SJCRH30 (cell line): ENCODE data around the gene MAD1L1. TPM values are rescaled to one million over a fixed set of nuclear protein-coding genes. Genes with fewer than 3 reads are reported as not detected.

Source experiments
- DNase-seq, 2 experiments: peaks; one replicate each; pipeline ENCODE4 v3.0.0-alpha.2; 2015 to 2020
- H3K27ac ChIP-seq: fragments of 250-450 bp; sonication (Bioruptor Pico); 2 replicates; pipeline ENCODE4 v1.5.1; 2020; ENCODE audit warnings: mild to moderate bottlenecking, moderate library complexity
- H3K27me3 ChIP-seq: fragments of 250-450 bp; sonication (Bioruptor Pico); 2 replicates; pipeline ENCODE4 v1.5.1; 2020; ENCODE audit warnings: mild to moderate bottlenecking, moderate library complexity
- H3K36me3 ChIP-seq: fragments of 250-450 bp; sonication (Bioruptor Pico); 2 replicates; pipeline ENCODE4 v1.5.1; 2020; ENCODE audit warnings: mild to moderate bottlenecking, moderate library complexity
- H3K4me1 ChIP-seq: fragments of 250-450 bp; sonication (Bioruptor Pico); 2 replicates; pipeline ENCODE4 v1.5.1; 2020; ENCODE audit warnings: mild to moderate bottlenecking, moderate library complexity
- H3K4me3 ChIP-seq: fragments of 250-450 bp; sonication (Bioruptor Pico); 2 replicates; pipeline ENCODE4 v1.5.1; 2020; ENCODE audit warnings: mild to moderate bottlenecking, moderate library complexity
- H3K9me3 ChIP-seq: fragments of 250-450 bp; sonication (Bioruptor Pico); replicated peaks from 2 replicates; pipeline ENCODE4 v1.5.1; 2020; ENCODE audit warnings: mild to moderate bottlenecking, moderate library complexity
- total RNA-seq: library from RNA; depleted of rRNA; stranded (reverse); fragments of >200 nt; shearing (Covaris generic); gene quantifications from 2 replicates; pipeline ENCODE4 v1.2.3, GENCODE V29; 2014

The MAD1L1 gene
- total RNA-seq, 1 experiment from 2014 or later: 31.5 TPM

- Histone ChIP-seq H3K27ac (peak overlapping the region; percentile 1; the same call in 1 of the 2 replicates), H3K4me1 (peaks cover 28% of the 10 kb centered on the region)
Observed at GRCh38 chr7:2079332-2080059, 153.2 kb downstream of the MAD1L1 start.

GRCh38 chr7:2078899-2079298 lies 153.8 kb downstream of the MAD1L1 start:
- H3K27ac ChIP-seq: no peak overlapping the region
- no peaks in the 10 kb centered on the region for H3K36me3 ChIP-seq
- no peak for DNase-seq
- H3K4me1 ChIP-seq: peaks cover 28% of the 10 kb centered on the region
- no peak overlapping the region for H3K4me3 ChIP-seq
- H3K9me3 ChIP-seq: no peaks in the 10 kb centered on the region
- no peaks in the 10 kb centered on the region for H3K27me3 ChIP-seq

More at GRCh38 chr7:2079332-2080059, 153.2 kb downstream of the MAD1L1 start:
- DNase-seq: peak; percentile 61 to 81
- H3K27me3 ChIP-seq: no peaks in the 10 kb centered on the region
- no peaks in the 10 kb centered on the region for H3K36me3 ChIP-seq
- H3K4me3 ChIP-seq: no peak overlapping the region
- H3K9me3 ChIP-seq: no peaks in the 10 kb centered on the region

GRCh38 chr7:2076649-2077064 lies 156.1 kb downstream of the MAD1L1 start:
- no peaks in the 10 kb centered on the region for H3K9me3 ChIP-seq
- no peak for DNase-seq
- H3K4me1 ChIP-seq: peaks cover 15% of the 10 kb centered on the region
- H3K4me3 ChIP-seq: no peak overlapping the region
- no peaks in the 10 kb centered on the region for H3K36me3 ChIP-seq
- H3K27ac ChIP-seq: no peak overlapping the region
- H3K27me3 ChIP-seq: no peaks in the 10 kb centered on the region

GRCh38 chr7:2075811-2076210 lies 156.9 kb downstream of the MAD1L1 start:
- no peak overlapping the region for H3K27ac ChIP-seq
- no peaks in the 10 kb centered on the region for H3K36me3 ChIP-seq
- H3K27me3 ChIP-seq: no peaks in the 10 kb centered on the region
- no peak overlapping the region for H3K4me3 ChIP-seq
- H3K4me1 ChIP-seq: peaks cover 12% of the 10 kb centered on the region; the same call in 1 of the 2 replicates
- no peak for DNase-seq
- H3K9me3 ChIP-seq: no peaks in the 10 kb centered on the region

- Histone ChIP-seq H3K27me3 (no peaks in the 10 kb centered on the region), H3K4me3 (no peak overlapping the region), H3K36me3 (no peaks in the 10 kb centered on the region), H3K27ac (no peak overlapping the region), H3K4me1 (peaks cover 8% of the 10 kb centered on the region; the same call in 1 of the 2 replicates), H3K9me3 (no peaks in the 10 kb centered on the region)
- peak in 1 of 2 experiments; percentile 5 for DNase-seq
Observed at GRCh38 chr7:2074691-2075090, 158.1 kb downstream of the MAD1L1 start.

GRCh38 chr7:2072798-2073197 lies 159.9 kb downstream of the MAD1L1 start:
- Histone ChIP-seq H3K4me1 (no peaks in the 10 kb centered on the region), H3K4me3 (no peak overlapping the region), H3K36me3 (no peaks in the 10 kb centered on the region), H3K27me3 (no peaks in the 10 kb centered on the region), H3K27ac (no peak overlapping the region), H3K9me3 (no peaks in the 10 kb centered on the region)
- no peak for DNase-seq

- Histone ChIP-seq H3K4me3 (no peak overlapping the region), H3K4me1 (no peaks in the 10 kb centered on the region), H3K27ac (no peak overlapping the region), H3K27me3 (no peaks in the 10 kb centered on the region), H3K9me3 (no peaks in the 10 kb centered on the region), H3K36me3 (no peaks in the 10 kb centered on the region)
- DNase-seq: no peak
Observed at GRCh38 chr7:2072042-2072441, 160.7 kb downstream of the MAD1L1 start.

GRCh38 chr7:2071133-2071832 lies 161.5 kb downstream of the MAD1L1 start:
- Histone ChIP-seq H3K36me3 (no peaks in the 10 kb centered on the region), H3K4me1 (no peaks in the 10 kb centered on the region), H3K9me3 (no peaks in the 10 kb centered on the region), H3K4me3 (no peak overlapping the region), H3K27ac (no peak overlapping the region), H3K27me3 (no peaks in the 10 kb centered on the region)
- DNase-seq: no peak

GRCh38 chr7:2070151-2070763 lies 162.5 kb downstream of the MAD1L1 start:
- H3K4me1 ChIP-seq: no peaks in the 10 kb centered on the region
- no peak overlapping the region for H3K4me3 ChIP-seq
- H3K9me3 ChIP-seq: no peaks in the 10 kb centered on the region
- H3K36me3 ChIP-seq: no peaks in the 10 kb centered on the region
- no peak overlapping the region for H3K27ac ChIP-seq
- no peaks in the 10 kb centered on the region for H3K27me3 ChIP-seq
- DNase-seq: no peak

- no peaks in the 10 kb centered on the region for H3K4me1 ChIP-seq
- H3K27me3 ChIP-seq: no peaks in the 10 kb centered on the region
- H3K36me3 ChIP-seq: no peaks in the 10 kb centered on the region
- H3K9me3 ChIP-seq: no peaks in the 10 kb centered on the region
- no peak overlapping the region for H3K4me3 ChIP-seq
- no peak for DNase-seq
- H3K27ac ChIP-seq: no peak overlapping the region
Observed at GRCh38 chr7:2069472-2069860, 163.3 kb downstream of the MAD1L1 start.

GRCh38 chr7:2068693-2069471 lies 163.9 kb downstream of the MAD1L1 start:
- H3K9me3 ChIP-seq: no peaks in the 10 kb centered on the region
- DNase-seq: no peak
- no peak overlapping the region for H3K4me3 ChIP-seq
- H3K36me3 ChIP-seq: no peaks in the 10 kb centered on the region
- H3K27ac ChIP-seq: no peak overlapping the region
- no peaks in the 10 kb centered on the region for H3K27me3 ChIP-seq
- no peaks in the 10 kb centered on the region for H3K4me1 ChIP-seq

GRCh38 chr7:2066251-2066919 lies 166.4 kb downstream of the MAD1L1 start:
- DNase-seq: no peak
- no peaks in the 10 kb centered on the region for H3K9me3 ChIP-seq
- H3K4me3 ChIP-seq: no peak overlapping the region
- no peaks in the 10 kb centered on the region for H3K27me3 ChIP-seq
- no peaks in the 10 kb centered on the region for H3K36me3 ChIP-seq
- no peaks in the 10 kb centered on the region for H3K4me1 ChIP-seq
- H3K27ac ChIP-seq: no peak overlapping the region

GRCh38 chr7:2065528-2065927 lies 167.2 kb downstream of the MAD1L1 start:
- no peak overlapping the region for H3K27ac ChIP-seq
- H3K9me3 ChIP-seq: no peaks in the 10 kb centered on the region
- H3K27me3 ChIP-seq: no peaks in the 10 kb centered on the region
- no peak for DNase-seq
- H3K36me3 ChIP-seq: no peaks in the 10 kb centered on the region
- no peaks in the 10 kb centered on the region for H3K4me1 ChIP-seq
- H3K4me3 ChIP-seq: no peak overlapping the region

- H3K36me3 ChIP-seq: no peaks in the 10 kb centered on the region
- H3K4me1 ChIP-seq: no peaks in the 10 kb centered on the region
- H3K4me3 ChIP-seq: no peak overlapping the region
- H3K9me3 ChIP-seq: no peaks in the 10 kb centered on the region
- no peak for DNase-seq
- H3K27ac ChIP-seq: no peak overlapping the region
- no peaks in the 10 kb centered on the region for H3K27me3 ChIP-seq
Observed at GRCh38 chr7:2063563-2064260, 169.0 kb downstream of the MAD1L1 start.
